HK-2 (cell line): ENCODE results near the gene TMEM135.
"Not testable (repeated sequence)": the region's sequence is repeated elsewhere in the genome, so short reads cannot be mapped to it uniquely, and the experiment has no call there.

Experiments
- DNase-seq: peaks from one replicate; pipeline ENCODE4 v3.0.0-alpha.2; 2018; ENCODE audit not compliant: unreplicated experiment

Gene TMEM135

GRCh38 chr11:87076874-87077429 lies 39.2 kb downstream of the TMEM135 start:
- DNase-seq = no peak

DNA sequence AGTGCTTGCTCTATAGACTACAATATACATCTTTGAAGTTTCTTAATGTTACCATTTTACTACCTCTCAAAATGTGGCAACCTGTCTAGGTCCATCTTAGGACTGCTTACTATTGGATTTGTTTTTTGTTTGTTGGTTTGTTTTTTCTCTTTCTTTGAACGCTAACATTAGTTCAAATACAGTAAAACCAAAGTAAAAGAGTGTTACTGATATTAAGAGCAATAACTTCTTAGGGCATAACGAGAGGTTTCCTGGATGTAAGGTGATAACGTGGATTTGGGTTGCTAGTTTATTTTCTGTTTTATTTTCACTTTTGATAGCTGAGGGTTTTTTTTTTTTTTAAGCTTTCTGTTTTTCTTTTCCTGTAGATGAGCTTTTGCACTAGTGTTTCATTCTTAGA lies 43.6 kb downstream of the TMEM135 start:
- no peak for DNase-seq

GRCh38 chr11:87082590-87082989 lies 44.9 kb downstream of the TMEM135 start:
- no peak for DNase-seq

- DNase-seq = no peak
These were observed 45.3 kb downstream of the TMEM135 start for GRCh38 chr11:87083029-87083428.

DNA sequence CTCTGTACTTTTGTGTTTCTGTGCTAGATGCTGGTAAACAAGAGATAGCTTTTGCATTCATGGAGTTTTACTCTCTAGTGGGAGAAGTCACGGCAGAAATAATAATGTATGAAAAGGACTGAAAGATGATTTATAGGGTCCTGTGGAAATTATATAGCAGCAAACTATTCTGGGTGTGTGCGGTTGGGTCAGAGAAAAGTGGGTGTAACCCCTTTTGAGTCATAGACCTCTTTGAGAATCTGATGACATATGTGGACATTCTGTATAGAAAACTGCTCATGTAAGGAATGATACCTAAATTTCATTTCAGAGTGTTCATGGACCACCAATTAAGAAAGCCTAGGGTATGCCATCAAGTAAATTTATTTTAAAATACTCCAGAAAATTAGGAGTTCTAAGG lies 54.4 kb downstream of the TMEM135 start:
- DNase-seq = no peak

GRCh38 chr11:87092567-87092966 lies 54.8 kb downstream of the TMEM135 start:
- DNase-seq = no peak

DNA sequence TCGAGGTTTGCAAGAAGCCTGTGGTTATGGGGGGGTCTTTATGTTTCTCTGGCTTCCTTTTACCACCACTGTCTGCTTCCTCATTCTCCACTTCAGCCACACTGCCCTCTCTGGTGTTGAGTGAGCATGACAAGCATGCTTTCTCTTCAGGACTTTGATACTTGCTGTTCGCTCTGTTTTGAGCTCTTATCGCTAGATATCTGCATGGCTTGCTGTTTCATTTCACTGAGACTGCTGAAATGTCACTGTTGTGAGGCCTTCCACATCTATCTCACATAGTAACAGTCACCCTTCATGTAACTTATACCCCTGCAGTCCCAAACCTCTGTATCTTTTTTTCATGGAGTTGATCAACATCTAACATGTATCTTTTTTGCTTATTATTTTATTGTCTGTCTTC lies 59.8 kb downstream of the TMEM135 start:
- peak; percentile 2 for DNase-seq

DNA sequence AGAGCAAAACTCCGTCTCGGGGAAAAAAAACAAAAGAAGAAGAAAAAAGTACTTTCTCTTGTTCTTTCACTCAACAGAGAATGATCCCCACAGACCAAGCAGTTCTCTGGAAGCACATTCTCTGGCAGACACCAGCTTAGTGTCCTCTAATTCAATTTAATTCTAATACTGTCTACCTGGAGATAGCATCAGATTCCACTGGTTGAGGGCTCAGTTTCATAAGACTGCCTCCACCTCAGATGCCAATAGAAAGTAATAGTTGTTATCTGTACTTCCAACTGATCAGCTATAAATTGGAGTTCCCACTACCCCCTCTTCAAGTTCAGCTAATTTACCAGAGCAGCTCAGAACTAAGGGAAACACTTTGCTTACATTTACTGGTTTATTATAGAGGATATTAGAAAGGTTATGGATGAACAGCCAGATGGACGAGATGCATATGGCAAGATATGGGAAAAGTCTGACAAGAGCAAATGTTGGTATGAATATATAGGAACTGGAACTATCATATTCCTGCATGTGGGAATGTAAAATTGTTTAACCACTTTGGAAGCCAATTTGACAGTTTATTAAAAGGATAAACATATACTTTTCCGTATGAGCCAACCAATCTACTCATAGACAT lies 64.3 kb downstream of the TMEM135 start:
- DNase-seq = no peak

GRCh38 chr11:87105826-87106225 lies 68.1 kb downstream of the TMEM135 start:
- DNase-seq = not testable (repeated sequence)

DNA sequence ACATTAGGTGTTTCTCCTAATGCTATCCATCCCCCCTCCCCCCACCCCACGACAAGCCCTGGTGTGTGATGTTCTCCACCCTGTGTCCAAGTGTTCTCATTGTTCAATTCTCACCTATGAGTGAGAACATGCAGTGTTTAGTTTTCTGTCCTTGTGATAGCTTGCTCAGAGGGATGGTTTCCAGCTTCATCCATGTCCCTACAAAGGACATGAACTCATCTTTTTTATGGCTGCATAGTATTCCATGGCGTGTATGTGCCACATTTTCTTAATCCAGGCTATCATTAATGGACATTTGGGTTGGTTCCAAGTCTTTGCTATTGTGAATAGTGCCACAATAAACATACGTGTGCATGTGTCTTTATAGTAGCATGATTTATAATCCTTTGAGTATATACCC lies 69.6 kb downstream of the TMEM135 start:
- DNase-seq = not testable (repeated sequence)

GRCh38 chr11:87110443-87111131 lies 72.9 kb downstream of the TMEM135 start:
- no peak for DNase-seq

DNA sequence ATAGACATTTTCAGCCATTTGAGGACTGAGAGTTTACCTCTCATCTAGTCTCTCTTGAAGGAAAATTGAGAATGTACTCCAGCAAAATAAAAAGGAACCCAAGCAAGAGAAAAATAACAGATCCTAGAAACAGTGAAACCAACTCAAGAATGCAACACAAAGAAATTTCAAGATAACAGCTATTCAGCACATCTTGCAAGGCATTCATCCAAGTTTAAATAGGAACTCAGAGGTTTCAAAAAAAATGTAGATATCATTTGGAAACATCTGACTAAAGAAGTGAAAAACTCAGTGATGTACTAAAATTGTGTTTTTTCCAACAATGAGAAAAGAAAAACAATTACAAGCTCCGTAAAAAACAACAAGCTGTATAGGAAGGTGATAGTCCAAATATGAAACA lies 76.4 kb downstream of the TMEM135 start:
- no peak for DNase-seq

- no peak for DNase-seq
These were observed 78.5 kb downstream of the TMEM135 start for GRCh38 chr11:87116185-87116584.

GRCh38 chr11:87120937-87121336 lies 83.2 kb downstream of the TMEM135 start:
- DNase-seq = no peak

DNA sequence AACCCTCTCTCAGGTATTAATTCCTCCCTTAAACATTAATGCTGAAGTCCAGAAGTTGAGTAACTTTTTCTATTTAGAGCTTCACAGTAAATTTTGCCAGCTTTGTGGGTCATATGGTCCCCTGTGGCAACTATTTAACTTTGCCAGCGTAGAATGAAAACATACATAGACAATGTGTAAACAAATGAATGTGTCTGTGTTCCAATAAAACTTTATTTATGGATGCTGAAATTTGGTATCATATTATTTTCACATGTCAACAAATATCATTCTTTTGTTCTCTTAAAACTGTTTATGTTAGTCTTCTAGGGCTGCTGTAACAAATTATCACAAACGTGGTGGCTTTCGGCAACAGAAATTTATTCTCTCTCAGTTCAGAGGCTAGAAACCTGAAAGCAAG lies 85.1 kb downstream of the TMEM135 start:
- DNase-seq = no peak

DNA sequence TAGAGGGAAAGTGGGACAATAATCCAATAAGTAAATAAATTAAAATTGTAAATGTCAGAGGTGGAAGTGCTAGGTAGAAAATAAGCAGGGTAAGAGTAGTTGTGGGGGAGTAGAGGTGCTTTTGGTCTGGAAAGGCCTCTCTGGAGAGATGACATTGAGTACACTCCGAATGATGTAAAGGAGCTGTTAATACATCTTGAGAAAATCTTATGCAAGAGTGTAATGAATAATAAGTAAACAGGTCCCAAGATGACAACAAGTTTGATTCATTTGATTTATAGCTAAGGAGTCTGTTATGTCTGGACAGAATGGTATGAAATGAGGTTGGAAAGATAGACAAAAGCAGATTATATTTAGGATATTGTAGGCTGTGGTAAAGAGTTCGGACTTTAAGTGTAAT lies 87.5 kb downstream of the TMEM135 start:
- DNase-seq = no peak

DNA sequence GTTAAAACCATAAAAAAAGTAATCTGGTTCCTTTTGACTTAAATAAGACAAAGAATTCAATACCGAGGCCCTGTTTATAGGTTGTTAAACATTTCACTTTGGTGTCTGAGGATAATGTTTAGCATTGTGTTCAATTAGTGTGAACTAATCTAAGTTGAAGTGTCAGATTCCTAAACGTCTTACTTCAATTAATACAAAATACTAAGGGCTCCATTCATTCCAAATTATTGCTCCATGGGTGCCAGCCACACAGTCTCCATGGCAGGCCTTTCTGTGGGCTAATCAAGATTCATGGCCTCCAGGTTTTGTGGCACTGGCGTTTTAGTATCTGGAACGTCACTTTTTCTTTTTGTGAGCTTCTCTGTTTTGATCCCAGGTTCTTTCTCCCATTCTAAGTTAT lies 89.4 kb downstream of the TMEM135 start:
- no peak for DNase-seq

- no peak for DNase-seq
These were observed 90.6 kb downstream of the TMEM135 start for GRCh38 chr11:87128372-87128771.

- no peak for DNase-seq
These were observed 96.9 kb downstream of the TMEM135 start for GRCh38 chr11:87134524-87135106.

GRCh38 chr11:87136236-87136635 lies 98.5 kb downstream of the TMEM135 start:
- DNase-seq = no peak

DNA sequence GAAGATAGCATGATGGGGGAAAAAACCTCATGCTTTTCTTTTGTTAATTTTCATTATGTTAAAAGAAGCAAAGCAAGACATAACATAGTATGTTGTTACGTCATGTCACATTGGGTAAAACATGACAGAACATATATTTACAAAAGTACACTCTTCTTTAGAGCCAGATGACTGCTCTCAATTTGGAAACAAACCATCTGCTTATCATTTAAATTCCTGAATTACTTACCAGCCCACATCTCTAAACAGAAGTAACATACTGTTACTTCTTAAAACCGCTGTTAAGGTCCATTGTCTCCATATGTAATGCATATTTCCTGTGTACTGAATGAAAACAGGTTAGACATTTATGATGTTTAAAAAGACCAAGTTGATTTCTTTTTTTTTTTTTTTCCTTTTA lies 100.0 kb downstream of the TMEM135 start:
- DNase-seq = no peak

DNA sequence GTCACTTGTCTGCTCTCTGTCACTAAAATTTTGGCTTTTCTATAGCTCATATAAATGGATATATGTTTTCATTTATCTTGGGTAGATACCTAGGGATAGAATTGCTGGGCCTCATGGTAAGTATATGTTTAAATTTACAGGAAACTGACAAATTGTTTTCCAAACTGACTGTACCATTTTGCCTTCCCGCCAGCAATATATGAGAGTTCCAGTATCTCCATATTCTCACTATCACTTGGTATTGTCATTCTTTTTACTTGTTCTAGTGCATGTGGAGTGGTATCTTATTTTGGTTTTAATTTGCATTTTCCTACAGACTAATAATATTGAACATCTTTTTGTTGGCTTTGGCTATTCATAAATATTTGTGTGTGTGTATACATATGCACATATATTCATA lies 101.7 kb downstream of the TMEM135 start:
- no peak for DNase-seq

- no peak for DNase-seq
These were observed 103.6 kb downstream of the TMEM135 start for GRCh38 chr11:87141322-87141721.
